ENCODE data around the gene NEURL3. TPM values are rescaled to one million over a fixed set of nuclear protein-coding genes. Genes with fewer than 3 reads are reported as not detected.
"Not testable (repeated sequence)": the region's sequence is repeated elsewhere in the genome, so short reads cannot be mapped to it uniquely, and the experiment has no call there.

Gene NEURL3
- total RNA-seq, result not detected

GRCh38 chr2:96505231-96505889, at the start of gene NEURL3:
NEURL3 (minus strand) TSS chr2:96505357; CDS start chr2:96505286, 71 bp downstream.
- no peaks in the 10 kb centered on the region for H3K9me3 ChIP-seq
- no peak for DNase-seq
- no peak for TF ChIP-seq CTCF (IDR thresholded peaks at IDR 0.05)
- TF ChIP-seq POLR2A (IDR thresholded peaks at IDR 0.05), result no peak
- H3K27me3 ChIP-seq, result peaks cover 0 to 55% (median 0%) of the 10 kb centered on the region in 4 donors
- no peak within 1 kb of the TSS for H3K27ac ChIP-seq
- H3K4me3 ChIP-seq, result no peak within 1 kb of the TSS
- no peaks in the 10 kb centered on the region for H3K36me3 ChIP-seq
- H3K4me1 ChIP-seq, result peaks cover 12 to 53% (median 21%) of the 10 kb centered on the region in 3 donors
- WGBS, 2 donors, result 18 to 69% methylated on average over 6 of the region's 9 CpGs
- intact Hi-C loops (cut with DNase I), result loop anchor here (5.0 kb wide), 1 partner anchor 98 kb away; no protein-coding TSS in a partner anchor

GRCh38 chr2:96554293-96555145, 49.4 kb upstream of the NEURL3 start:
- no peak for TF ChIP-seq POLR2A (IDR thresholded peaks at IDR 0.05)
- peak; percentile 87 to 95 (median 92) for TF ChIP-seq CTCF (IDR thresholded peaks at IDR 0.05)
- Histone ChIP-seq H3K27ac (peak overlapping the region in 1 of 4 donors; percentile 5), H3K4me1 (peaks cover 7 to 30% (median 8%) of the 10 kb centered on the region in 3 donors), H3K9me3 (no peaks in the 10 kb centered on the region), H3K36me3 (peaks cover 11 to 37% (median 13%) of the 10 kb centered on the region in 3 donors), H3K27me3 (no peaks in the 10 kb centered on the region), H3K4me3 (peak overlapping the region in 2 of 4 donors; percentile 2 to 34)
- no peak for DNase-seq
- intact Hi-C loops (cut with DNase I), result no loop called here
- 37 to 62% methylated on average over 12 to 14 of the region's 35 CpGs for WGBS, 2 donors

- WGBS, 2 donors, result 35% methylated on average over 8 of the region's 9 CpGs; no CpG with 5 or more reads in 1 of the 2 donors
- DNase-seq; H3K27me3 ChIP-seq; H3K9me3 ChIP-seq; H3K27ac ChIP-seq; intact Hi-C loops (cut with DNase I): not testable (repeated sequence)
- peak overlapping the region in 1 of 4 donors; percentile 2 for H3K4me3 ChIP-seq
- peaks cover 7 to 34% (median 8%) of the 10 kb centered on the region in 3 donors for H3K4me1 ChIP-seq
- peaks cover 14 to 43% (median 17%) of the 10 kb centered on the region in 3 donors for H3K36me3 ChIP-seq
Measured at GRCh38 chr2:96553957-96554292, 48.8 kb upstream of the NEURL3 start.

- intact Hi-C loops (cut with DNase I), result no loop called here
- peaks cover 7 to 40% (median 8%) of the 10 kb centered on the region in 3 donors for H3K4me1 ChIP-seq
- H3K9me3 ChIP-seq, result no peaks in the 10 kb centered on the region
- H3K27me3 ChIP-seq, result no peaks in the 10 kb centered on the region
- DNase-seq, result no peak
- TF ChIP-seq POLR2A (IDR thresholded peaks at IDR 0.05) (no peak), CTCF (IDR thresholded peaks at IDR 0.05) (no peak)
- no peak overlapping the region for H3K4me3 ChIP-seq
- H3K27ac ChIP-seq, result no peak overlapping the region
- WGBS, 2 donors, result 71 to 95% methylated on average over 3 to 8 of the region's 16 CpGs
- H3K36me3 ChIP-seq, result peaks cover 14 to 48% (median 21%) of the 10 kb centered on the region in 3 donors
Measured at GRCh38 chr2:96553176-96553956, 48.2 kb upstream of the NEURL3 start.

GRCh38 chr2:96552315-96553175, 47.4 kb upstream of the NEURL3 start:
- intact Hi-C loops (cut with DNase I), result no loop called here
- Histone ChIP-seq H3K4me1 (peaks cover 7 to 48% (median 8%) of the 10 kb centered on the region in 3 donors), H3K27ac (no peak overlapping the region), H3K27me3 (no peaks in the 10 kb centered on the region), H3K36me3 (peaks cover 14 to 56% (median 21%) of the 10 kb centered on the region in 3 donors), H3K4me3 (no peak overlapping the region), H3K9me3 (no peaks in the 10 kb centered on the region)
- TF ChIP-seq CTCF (IDR thresholded peaks at IDR 0.05), result no peak
- TF ChIP-seq POLR2A (IDR thresholded peaks at IDR 0.05), result no peak
- DNase-seq, result no peak
- WGBS, 2 donors, result 65 to 81% methylated on average over 7 to 10 of the region's 18 CpGs

All from esophagus squamous epithelium (tissue), 5 donors.